GM18858 (cell line): ENCODE data around the gene DOK5.
"Not testable (repeated sequence)": the region's sequence is repeated elsewhere in the genome, so short reads cannot be mapped to it uniquely, and the experiment has no call there.

Experiments used
- ATAC-seq: cut with Tn5 transposase; IDR thresholded peaks from one replicate; pipeline ENCODE4 v1.9.1; 2021; ENCODE audit not compliant: unreplicated experiment

DOK5 gene

GRCh38 chr20:54469952-54470351, 5.4 kb upstream of the DOK5 start:
- no peak for ATAC-seq

DNA sequence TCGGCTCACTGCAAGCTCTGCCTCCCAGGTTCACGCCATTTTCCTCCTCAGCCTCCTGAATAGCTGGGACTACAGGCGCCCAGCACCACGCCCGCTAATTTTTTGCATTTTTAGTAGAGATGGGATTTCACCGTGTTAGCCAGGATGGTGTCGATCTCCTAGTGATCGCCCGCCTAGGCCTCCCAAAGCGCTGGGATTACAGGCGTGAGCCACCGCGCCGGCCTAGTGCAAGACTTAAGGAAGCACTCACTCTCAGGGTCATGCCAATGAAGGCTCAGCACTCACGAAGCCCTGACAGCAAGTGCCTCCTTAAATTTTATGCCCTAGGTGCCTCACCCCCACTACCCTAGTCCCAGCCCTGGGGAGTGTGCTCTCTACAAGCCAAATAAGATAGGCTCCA, 4.7 kb upstream of the DOK5 start:
- no peak for ATAC-seq

DNA sequence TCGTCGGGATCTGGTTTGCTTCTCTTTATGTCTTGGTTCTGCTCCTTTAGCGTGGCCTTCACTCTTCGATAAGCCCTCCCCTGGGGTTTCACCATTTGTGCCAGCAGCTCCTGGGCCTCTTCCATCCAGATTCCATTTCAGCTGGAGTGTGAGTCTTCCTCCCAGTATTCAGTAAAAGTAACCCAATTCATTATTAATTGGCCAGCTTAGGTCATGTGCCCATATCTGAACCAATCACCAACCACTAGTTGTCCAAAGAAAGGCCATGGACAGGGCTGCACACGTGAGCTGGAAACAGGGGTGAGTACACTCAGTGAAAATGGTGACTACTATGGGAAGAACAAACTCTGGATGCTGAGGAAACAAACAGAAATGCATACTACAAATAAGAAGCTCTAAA, 2.8 kb upstream of the DOK5 start:
- ATAC-seq: no peak

GRCh38 chr20:54473340-54473739, 2.1 kb upstream of the DOK5 start:
- ATAC-seq: no peak

GRCh38 chr20:54474046-54474445, 1.3 kb upstream of the DOK5 start:
- no peak for ATAC-seq

GRCh38 chr20:54474866-54475265, 527 bp upstream of the DOK5 start:
- ATAC-seq: no peak

GRCh38 chr20:54476169-54477009, 996 bp downstream of the DOK5 start:
- ATAC-seq: no peak

- no peak for ATAC-seq
Observed at GRCh38 chr20:54477191-54477955, 2.0 kb downstream of the DOK5 start.

DNA sequence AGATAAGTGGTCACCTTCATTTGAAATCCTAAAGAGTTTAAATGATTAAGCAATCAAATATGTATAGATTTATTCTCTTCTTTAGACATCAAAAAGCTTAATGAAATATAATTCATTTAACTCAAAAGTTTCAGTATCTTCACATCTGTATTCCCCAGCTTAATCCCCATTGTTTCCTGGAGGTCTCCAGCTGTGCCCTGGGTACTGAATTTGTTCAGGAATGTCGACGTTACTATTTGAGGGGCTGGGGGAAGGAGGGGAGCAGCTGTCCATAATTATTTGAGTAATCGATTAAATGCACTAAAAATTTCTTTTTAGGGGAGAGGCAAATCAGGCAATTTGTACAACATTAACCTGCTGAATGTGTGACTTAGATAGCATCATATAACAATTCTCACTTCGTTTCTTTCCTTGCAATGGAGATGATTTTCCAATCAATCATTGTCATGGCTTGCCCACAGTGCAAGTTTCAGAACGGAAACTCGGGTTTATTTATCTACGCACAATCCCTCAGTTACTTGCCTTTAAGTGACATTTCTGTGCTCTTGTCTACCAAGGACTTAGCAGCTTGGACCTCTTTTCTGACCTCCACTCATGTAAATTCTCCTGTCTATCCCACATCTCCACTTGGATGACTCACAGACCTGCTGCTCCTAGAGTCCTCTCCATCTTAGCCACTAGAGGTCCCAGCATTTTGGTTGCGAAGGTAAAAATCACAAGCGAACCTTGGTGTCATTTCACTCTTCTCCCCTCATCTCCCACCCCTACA, 3.9 kb downstream of the DOK5 start:
- no peak for ATAC-seq

GRCh38 chr20:54479937-54480336, 4.5 kb downstream of the DOK5 start:
- not testable (repeated sequence) for ATAC-seq

GRCh38 chr20:54481442-54481841, 6.0 kb downstream of the DOK5 start:
- ATAC-seq: no peak

DNA sequence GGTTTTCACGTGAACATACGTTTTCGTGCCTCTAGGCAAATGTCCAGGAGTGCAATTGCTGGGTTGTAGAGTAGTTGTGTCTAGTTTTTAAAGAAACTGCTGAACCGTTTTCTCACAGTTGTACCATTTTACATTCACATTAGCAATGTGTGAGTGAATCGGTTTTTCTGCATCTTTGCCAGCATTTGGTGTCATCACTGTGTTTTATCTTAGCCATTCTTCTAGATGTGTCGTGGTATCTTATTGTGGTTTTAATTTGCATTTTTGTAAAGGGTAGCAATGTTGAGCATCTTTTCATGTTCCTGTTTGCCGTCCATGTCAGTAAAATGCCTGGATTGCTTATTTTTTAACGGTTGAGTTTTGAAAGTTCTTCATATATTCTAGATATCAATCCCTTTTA, 10.2 kb downstream of the DOK5 start:
- no peak for ATAC-seq

- ATAC-seq: no peak
Observed at GRCh38 chr20:54486585-54486984, 11.2 kb downstream of the DOK5 start.

DNA sequence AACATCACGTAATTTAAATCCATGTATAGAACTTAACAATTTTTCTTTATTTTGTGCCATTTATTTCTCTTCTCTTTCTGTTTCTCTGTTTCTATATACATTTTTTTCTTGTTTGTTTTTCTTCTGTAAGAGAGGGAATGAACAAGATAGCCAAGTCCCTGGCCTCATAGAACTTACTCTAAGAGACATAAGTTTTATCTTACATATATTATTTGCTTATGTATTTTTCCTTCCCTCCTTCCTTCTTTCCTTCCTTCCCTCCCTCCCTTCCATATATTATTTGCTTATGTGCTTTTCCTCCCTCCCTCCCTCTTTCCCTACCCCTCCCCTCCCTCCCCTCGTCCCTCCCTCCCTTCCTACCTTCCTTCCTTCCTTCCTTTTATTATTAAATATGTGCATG, 13.0 kb downstream of the DOK5 start:
- ATAC-seq: no peak

GRCh38 chr20:54491506-54491905, 16.1 kb downstream of the DOK5 start:
- no peak for ATAC-seq

DNA sequence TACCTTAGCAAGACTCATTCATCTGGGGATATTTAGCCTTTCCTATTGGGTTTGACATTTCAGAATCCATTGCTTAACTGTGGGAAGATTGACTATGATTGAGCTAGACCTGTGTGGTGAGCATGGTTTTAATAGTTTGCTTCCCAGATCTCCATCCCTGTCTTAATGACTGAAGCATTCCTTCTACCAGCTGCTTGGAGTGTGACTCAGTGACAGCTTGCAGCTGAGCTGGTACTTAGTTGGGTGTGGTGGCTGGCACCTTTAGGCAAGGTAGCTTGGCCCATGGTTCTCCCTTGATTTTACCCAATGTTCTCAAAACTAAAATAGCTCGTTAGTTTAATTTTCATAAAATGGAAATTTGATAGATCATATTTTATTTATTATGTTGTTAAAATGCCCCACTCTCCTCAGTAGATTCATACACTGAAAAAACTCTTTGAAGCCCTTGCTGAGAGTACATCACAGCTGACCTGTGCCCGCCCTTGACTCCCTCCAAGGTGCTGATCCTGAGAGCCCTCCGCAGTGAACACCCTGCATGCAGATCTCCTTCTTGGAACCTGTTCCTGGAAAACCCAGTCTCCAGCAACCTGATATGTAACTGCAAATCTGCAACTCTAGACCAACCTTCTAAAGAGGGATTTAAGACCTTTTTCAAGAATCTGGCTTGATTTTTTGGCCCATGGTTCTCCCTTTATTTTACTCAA, 19.1 kb downstream of the DOK5 start:
- no peak for ATAC-seq

DNA sequence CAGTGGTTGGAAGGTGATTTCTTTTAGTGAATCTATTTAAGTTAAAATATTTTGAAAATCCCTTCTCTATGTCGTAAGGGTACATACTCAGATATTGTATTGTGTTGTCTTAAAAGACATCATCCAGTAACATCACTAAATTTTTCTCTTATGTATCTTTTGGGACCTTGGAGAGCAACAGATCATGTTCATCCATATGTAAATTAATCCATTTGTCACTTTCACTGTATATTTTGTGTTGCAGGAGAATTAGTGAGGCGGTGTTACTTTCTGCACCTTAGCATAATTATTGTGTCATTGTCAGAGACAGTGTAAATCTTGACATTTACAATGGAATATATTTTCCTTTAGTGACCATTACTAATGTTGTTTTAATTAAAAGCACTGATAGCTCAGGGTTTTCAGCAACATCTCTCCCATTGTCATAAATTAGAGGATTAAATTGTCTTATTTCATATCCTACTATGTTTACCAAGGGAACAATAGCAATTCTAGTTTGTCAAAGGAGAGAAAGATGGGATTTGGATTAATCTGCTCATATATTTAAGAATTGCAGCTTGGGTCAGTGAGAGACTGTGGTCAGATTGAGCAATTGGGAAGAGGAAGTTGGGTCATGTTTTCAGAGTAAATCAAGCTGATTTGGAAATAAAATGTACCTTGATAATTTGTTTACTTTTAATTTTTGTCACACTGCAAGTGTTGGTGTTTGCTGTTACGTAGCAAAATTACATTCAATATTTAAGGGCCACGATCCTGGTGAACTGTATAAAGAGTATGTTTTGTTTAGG, 22.7 kb downstream of the DOK5 start:
- no peak for ATAC-seq

DNA sequence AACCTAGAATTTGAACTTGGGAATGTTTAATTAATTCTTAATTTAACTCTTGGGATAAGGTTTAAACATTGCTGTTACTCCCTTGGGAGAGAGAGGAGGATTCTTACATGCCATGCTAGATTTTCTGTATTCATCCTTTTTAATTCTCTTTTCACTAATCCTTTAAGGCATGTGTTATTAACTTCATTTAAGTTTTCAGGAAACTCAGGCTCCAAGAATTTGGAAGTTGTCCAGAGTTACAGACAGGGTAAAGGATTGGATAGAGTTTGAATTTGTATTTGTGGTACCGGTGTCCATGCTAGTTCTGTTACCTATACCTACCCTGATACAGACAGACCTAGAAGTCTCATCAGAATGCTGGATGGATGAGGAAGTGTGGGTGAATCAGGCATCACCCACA, 23.7 kb downstream of the DOK5 start:
- ATAC-seq: no peak

DNA sequence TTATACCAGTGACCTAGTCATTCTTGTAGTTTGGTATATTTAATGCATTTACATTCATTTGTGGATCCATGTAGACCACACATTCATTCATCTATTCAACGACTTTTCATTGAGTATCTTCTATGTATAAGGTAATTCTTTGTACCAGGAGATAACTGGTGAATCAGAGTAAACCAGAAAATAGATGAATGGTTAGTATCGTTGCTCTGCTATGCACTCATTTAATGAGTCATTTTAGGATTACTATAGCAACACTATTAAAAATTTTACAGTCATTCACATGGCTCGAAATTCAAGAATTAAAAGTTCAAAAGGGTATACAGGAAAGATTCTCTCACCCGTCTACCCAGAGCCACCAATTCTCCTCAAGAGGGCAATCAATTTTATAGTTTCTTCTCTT, 26.8 kb downstream of the DOK5 start:
- no peak for ATAC-seq

DNA sequence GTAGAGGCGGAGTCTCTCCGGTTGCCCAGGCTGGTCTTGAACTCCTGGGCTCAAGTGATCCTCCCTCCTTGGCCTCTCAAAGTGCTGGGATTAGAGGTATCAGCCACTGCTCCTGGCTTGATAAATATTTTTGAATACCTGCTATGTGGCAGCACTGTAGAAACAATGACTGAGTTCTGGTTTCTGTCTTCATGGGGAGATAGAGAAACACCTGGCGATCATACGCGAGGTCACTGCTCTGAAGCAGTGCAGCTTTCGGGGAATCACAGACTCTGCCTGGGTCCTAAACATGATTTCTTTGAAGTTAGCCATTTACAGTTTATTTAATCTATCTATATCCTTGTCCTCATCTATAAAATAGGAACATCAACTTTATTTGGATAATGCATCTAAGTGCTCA, 31.2 kb downstream of the DOK5 start:
- no peak for ATAC-seq
